Neural cell (in vitro differentiated cells): Measurements from ENCODE around the gene GON4L. TPM values are rescaled to one million over a fixed set of nuclear protein-coding genes. Genes with fewer than 3 reads are reported as not detected.
"Not testable (repeated sequence)": the region's sequence is repeated elsewhere in the genome, so short reads cannot be mapped to it uniquely, and the experiment has no call there.

ENCODE experiments used
- H2AFZ ChIP-seq: fragments of 200-600, 300-800 bp; sonication (generic), shearing (Covaris generic); 2 replicates; pipeline ENCODE4 v1.6.0; 2014; ENCODE audit warnings: low read depth, mild to moderate bottlenecking, antibody characterized with exemption, low read length, moderate library complexity
- H3F3A ChIP-seq: fragments of 200-600 bp; shearing (Covaris generic); 2 replicates; pipeline ENCODE4 v1.6.1; 2016; ENCODE audit warnings: mild to moderate bottlenecking, moderate library complexity, mixed read lengths, antibody characterized with exemption, low read length; ENCODE audit not compliant: insufficient read depth, poor library complexity, severe bottlenecking
- H3K27ac ChIP-seq: fragments of 200-600, 300-800 bp; sonication (generic), shearing (Covaris generic); 2 replicates; pipeline ENCODE4 v1.5.1; 2014; ENCODE audit warnings: mild to moderate bottlenecking, low read length, moderate library complexity
- H3K27me3 ChIP-seq: fragments of 300-800, 200-600 bp; sonication (generic), shearing (Covaris generic); 2 replicates; pipeline ENCODE4 v1.6.0; 2014; ENCODE audit warnings: mild to moderate bottlenecking, low read depth, low read length, moderate library complexity; ENCODE audit not compliant: insufficient read depth
- H3K36me3 ChIP-seq: fragments of 300-800, 200-600 bp; sonication (generic), shearing (Covaris generic); 2 replicates; pipeline ENCODE4 v1.5.1; 2014; ENCODE audit warnings: mild to moderate bottlenecking, antibody characterized with exemption, low read length, moderate library complexity; ENCODE audit not compliant: insufficient read depth
- H3K4me2 ChIP-seq: fragments of 300-800, 200-600 bp; sonication (generic), shearing (Covaris generic); 2 replicates; pipeline ENCODE4 v1.6.0; 2014; ENCODE audit warnings: mild to moderate bottlenecking, low read length
- H3K4me3 ChIP-seq: fragments of 300-800, 200-600 bp; sonication (generic), shearing (Covaris generic); 2 replicates; pipeline ENCODE4 v1.5.1; 2014; ENCODE audit warnings: mild to moderate bottlenecking, low read length, moderate library complexity
- H3K79me2 ChIP-seq: fragments of 200-600 bp; shearing (Covaris generic); replicated peaks from 2 replicates; pipeline ENCODE4 v1.6.0; 2014; ENCODE audit warnings: mild to moderate bottlenecking, low read length, moderate library complexity; ENCODE audit not compliant: insufficient read depth
- H3K9ac ChIP-seq: fragments of 300-800, 200-600 bp; sonication (generic), shearing (Covaris generic); 2 replicates; pipeline ENCODE4 v1.6.1; 2016; ENCODE audit warnings: mild to moderate bottlenecking, low read length, mixed read lengths
- H3K9me2 ChIP-seq: fragments of 200-600 bp; shearing (Covaris generic); 2 replicates; pipeline ENCODE4 v1.6.1; 2016; ENCODE audit warnings: mild to moderate bottlenecking, low read length, mixed read lengths; ENCODE audit not compliant: insufficient read depth
- H3K9me3 ChIP-seq: fragments of 200-600, 300-800 bp; sonication (generic), shearing (Covaris generic); 2 replicates; pipeline ENCODE4 v1.6.1; 2016; ENCODE audit warnings: mild to moderate bottlenecking, mixed run types, low read length, moderate library complexity, mixed read lengths
- H4K20me1 ChIP-seq: fragments of 200-600 bp; shearing (Covaris generic); 2 replicates; pipeline ENCODE4 v1.6.1; 2016; ENCODE audit warnings: mild to moderate bottlenecking, mixed run types; ENCODE audit not compliant: insufficient read depth
- CTCF ChIP-seq: fragments of 450-650 bp; IDR thresholded peaks from 2 replicates; pipeline ENCODE4 v1.5.1; 2014; ENCODE audit warnings: antibody characterized with exemption, mild to moderate bottlenecking, moderate library complexity; ENCODE audit not compliant: poor library complexity, severe bottlenecking
- EP300 ChIP-seq: fragments of 450-650 bp; conservative IDR thresholded peaks from 2 replicates; pipeline ENCODE4 v1.6.1; 2014; ENCODE audit warnings: antibody characterized with exemption, mild to moderate bottlenecking, moderate library complexity; ENCODE audit not compliant: poor library complexity, severe bottlenecking
- EZH2 ChIP-seq: fragments of 200-600, 300-800 bp; shearing (Covaris generic), sonication (generic); IDR thresholded peaks from 2 replicates; pipeline ENCODE4 v1.6.1; 2014; ENCODE audit warnings: antibody characterized with exemption, low read length, borderline replicate concordance, mild to moderate bottlenecking; ENCODE audit not compliant: insufficient read depth, poor library complexity, severe bottlenecking
- MXI1 ChIP-seq: fragments of 450-650 bp; conservative IDR thresholded peaks from 2 replicates; pipeline ENCODE4 v1.6.1; 2014; ENCODE audit warnings: antibody characterized with exemption, mild to moderate bottlenecking; ENCODE audit not compliant: poor library complexity, severe bottlenecking
- POLR2AphosphoS5 ChIP-seq: IDR thresholded peaks from 2 replicates; pipeline ENCODE4 v1.6.1; 2012
- RAD21 ChIP-seq: fragments of 450-650 bp; conservative IDR thresholded peaks from 2 replicates; pipeline ENCODE4 v1.6.1; 2014; ENCODE audit warnings: antibody characterized with exemption, mild to moderate bottlenecking, moderate library complexity
- REST ChIP-seq: IDR thresholded peaks from 2 replicates; pipeline ENCODE4 v1.6.1; 2012; ENCODE audit warnings: borderline replicate concordance
- SMC3 ChIP-seq: fragments of 450-650 bp; conservative IDR thresholded peaks from 2 replicates; pipeline ENCODE4 v1.6.1; 2014; ENCODE audit warnings: antibody characterized with exemption, mild to moderate bottlenecking, moderate library complexity; ENCODE audit not compliant: poor library complexity
- TAF1 ChIP-seq: IDR thresholded peaks from 2 replicates; pipeline ENCODE4 v1.6.1; 2012; ENCODE audit warnings: low read depth
- polyA plus RNA-seq: library from polyadenylated mRNA; depleted of rRNA; stranded (reverse); fragments of >200 nt; gene quantifications from 2 replicates; pipeline ENCODE4 v1.2.3, GENCODE V29; 2014

Gene GON4L
- polyA plus RNA-seq, 1 donor from 2014 or later = 30.2 TPM

- peaks cover 11% of the 10 kb centered on the region for H3F3A ChIP-seq
- not testable (repeated sequence) for H4K20me1 ChIP-seq
Measured at GRCh38 chr1:155715056-155715455, 142.0 kb downstream of the GON4L start.

DNA sequence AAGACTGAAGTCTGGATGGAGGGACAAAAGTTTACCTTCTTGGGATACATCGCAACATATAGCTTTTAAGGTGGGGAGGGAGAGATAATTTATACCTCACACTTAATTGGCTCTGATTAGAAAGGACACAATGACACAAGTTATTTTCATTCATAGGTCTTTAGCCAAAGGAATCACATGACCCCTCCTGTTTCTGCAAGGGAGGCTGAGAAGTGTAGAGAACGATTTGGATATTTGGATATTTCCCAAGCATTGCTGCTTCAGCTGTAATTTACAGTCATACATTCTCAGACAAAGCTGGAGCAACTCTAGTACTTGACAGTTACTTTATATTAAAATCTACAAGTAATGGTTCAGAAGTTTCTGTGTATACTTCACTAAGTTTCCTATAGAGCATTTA lies 143.9 kb downstream of the GON4L start:
- H3K9ac ChIP-seq = no peak overlapping the region
- TF ChIP-seq MXI1 (no peak), SMC3 (no peak), EZH2 (no peak)
- no peaks in the 10 kb centered on the region for H3K27me3 ChIP-seq
- no peaks in the 10 kb centered on the region for H3K36me3 ChIP-seq
- H2AFZ ChIP-seq = no peak overlapping the region
- H4K20me1 ChIP-seq = no peaks in the 10 kb centered on the region
- no peak overlapping the region for H3K4me3 ChIP-seq
- H3K4me2 ChIP-seq = no peak overlapping the region
- H3K79me2 ChIP-seq = peaks cover 9% of the 10 kb centered on the region
- H3K27ac ChIP-seq = no peak overlapping the region
- no peaks in the 10 kb centered on the region for H3K9me3 ChIP-seq
- H3F3A ChIP-seq = peaks cover 11% of the 10 kb centered on the region
- H3K9me2 ChIP-seq = no peaks in the 10 kb centered on the region

More at GRCh38 chr1:155715056-155715455, 142.0 kb downstream of the GON4L start:
- Histone ChIP-seq H3K9ac (peak overlapping the region; percentile 53), H3K27ac (peak overlapping the region; percentile 95), H3K4me3 (peak overlapping the region; percentile 46)
- H3K27me3 ChIP-seq, H2AFZ ChIP-seq, H3K79me2 ChIP-seq, H3K4me2 ChIP-seq, H3K9me2 ChIP-seq, H3K9me3 ChIP-seq, H3K36me3 ChIP-seq: not testable (repeated sequence)

- H3K79me2 ChIP-seq, H3K36me3 ChIP-seq, H3K9me3 ChIP-seq, H3K9me2 ChIP-seq, H3K4me3 ChIP-seq, H3K27ac ChIP-seq, H4K20me1 ChIP-seq, H3K9ac ChIP-seq, H3K27me3 ChIP-seq, H3K4me2 ChIP-seq, H2AFZ ChIP-seq: not testable (repeated sequence)
- H3F3A ChIP-seq = peaks cover 11% of the 10 kb centered on the region
Measured at GRCh38 chr1:155712636-155713035, 144.4 kb downstream of the GON4L start.

- H2AFZ ChIP-seq, H3F3A ChIP-seq, H3K4me2 ChIP-seq, H3K36me3 ChIP-seq, H3K27ac ChIP-seq, H3K9me3 ChIP-seq, H3K4me3 ChIP-seq, H3K79me2 ChIP-seq, H3K27me3 ChIP-seq, H3K9ac ChIP-seq, H4K20me1 ChIP-seq, H3K9me2 ChIP-seq: not testable (repeated sequence)
Measured at GRCh38 chr1:155711457-155711856, 145.6 kb downstream of the GON4L start.

DNA sequence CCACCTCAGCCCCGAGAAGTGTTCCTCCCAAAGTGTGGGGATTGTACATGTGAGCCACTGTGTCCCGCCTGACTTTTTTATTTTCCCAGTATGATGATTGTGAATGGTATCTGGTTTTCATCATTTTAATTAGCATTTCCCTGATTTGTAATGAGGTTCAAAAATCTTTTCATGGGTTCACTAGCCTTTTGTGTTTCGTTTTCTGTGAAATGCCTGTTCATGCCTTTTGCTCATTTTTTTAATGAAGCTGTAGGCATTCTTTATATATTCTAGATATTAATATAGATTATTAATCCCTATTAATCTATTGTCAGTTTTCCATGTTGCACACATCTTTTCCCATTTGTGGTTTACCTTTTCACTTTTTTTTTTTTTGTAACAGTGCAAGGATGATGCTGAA lies 147.6 kb downstream of the GON4L start:
- TF ChIP-seq MXI1 (no peak), RAD21 (no peak), TAF1 (no peak), CTCF (no peak), POLR2AphosphoS5 (no peak), SMC3 (no peak), EP300 (no peak), EZH2 (no peak), REST (no peak)
- Histone ChIP-seq H2AFZ (no peak overlapping the region), H3K9me3 (no peaks in the 10 kb centered on the region), H3K9ac (no peak overlapping the region), H3K27me3 (no peaks in the 10 kb centered on the region), H3F3A (no peaks in the 10 kb centered on the region), H3K79me2 (peaks cover 14% of the 10 kb centered on the region), H3K36me3 (no peaks in the 10 kb centered on the region), H3K27ac (no peak overlapping the region), H3K4me2 (no peak overlapping the region), H3K4me3 (no peak overlapping the region), H4K20me1 (no peaks in the 10 kb centered on the region), H3K9me2 (no peaks in the 10 kb centered on the region)
